Measurements from ENCODE around the gene MAMSTR.
A peak's percentile ranks its signal among the peaks of the same experiment; 100 is the strongest.
"Not testable (repeated sequence)": the region's sequence is repeated elsewhere in the genome, so short reads cannot be mapped to it uniquely, and the experiment has no call there.

The MAMSTR gene

GRCh38 chr19:48686088-48686487 is 33.4 kb downstream of the MAMSTR start:
- no peak for DNase-seq (ENCODE audit: low read depth)

GRCh38 chr19:48685583-48685982 is 33.9 kb downstream of the MAMSTR start:
- no peak for DNase-seq (ENCODE audit: low read depth)

DNA sequence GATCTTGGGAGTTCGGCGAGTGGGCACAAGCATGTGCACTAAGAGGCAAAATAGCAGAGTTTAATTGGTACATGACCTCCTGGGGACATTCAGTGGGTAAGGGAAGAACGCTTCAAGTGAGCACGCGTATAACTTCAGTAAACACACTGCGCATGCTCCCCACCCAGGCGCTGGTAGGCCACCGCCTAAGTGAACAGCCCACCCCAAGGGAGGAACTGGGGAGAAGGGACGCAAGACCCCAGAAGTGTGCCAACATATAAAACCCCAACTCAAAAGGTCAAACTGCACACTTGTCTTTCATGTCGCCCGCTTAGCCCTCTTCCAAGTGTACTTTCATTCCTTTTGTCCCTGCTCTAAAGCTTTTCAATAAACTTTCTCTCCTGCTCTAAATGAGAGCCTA is 36.2 kb downstream of the MAMSTR start:
- DNase-seq (ENCODE audit: low read depth), result peak; percentile 16

GRCh38 chr19:48681127-48681470 is 38.4 kb downstream of the MAMSTR start:
- DNase-seq (ENCODE audit: low read depth), result no peak

DNA sequence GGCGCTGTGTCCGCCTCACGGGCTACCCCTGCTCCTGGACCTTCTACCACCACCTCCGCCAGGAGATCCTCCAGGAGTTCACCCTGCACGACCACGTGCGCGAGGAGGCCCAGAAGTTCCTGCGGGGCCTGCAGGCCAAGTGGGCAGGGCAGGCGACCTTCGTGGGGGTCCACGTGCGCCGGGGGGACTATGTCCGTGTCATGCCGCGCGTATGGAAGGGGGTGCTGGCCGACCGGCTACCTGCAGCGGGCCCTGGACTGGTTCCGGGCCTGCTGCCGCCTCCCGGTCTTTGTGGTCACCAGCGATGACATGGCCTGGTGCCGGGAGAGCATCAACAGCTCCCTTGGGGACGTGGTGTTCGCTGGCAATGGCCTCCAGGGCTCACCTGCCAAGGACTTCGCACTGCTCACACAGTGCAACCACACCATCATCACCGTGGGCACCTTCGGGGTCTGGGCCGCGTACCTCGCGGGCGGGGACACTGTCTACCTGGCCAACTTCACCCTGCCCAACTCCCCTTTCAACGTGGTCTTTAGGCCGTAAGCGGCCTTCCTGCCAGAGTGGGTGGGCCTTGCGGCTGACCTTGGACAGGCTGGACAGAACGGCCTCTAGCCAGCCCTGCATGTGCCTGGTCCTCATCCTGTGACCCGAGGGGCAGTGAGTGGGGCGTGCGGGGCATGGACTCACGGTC is 38.9 kb downstream of the MAMSTR start:
- no peak for DNase-seq (ENCODE audit: low read depth)

DNA sequence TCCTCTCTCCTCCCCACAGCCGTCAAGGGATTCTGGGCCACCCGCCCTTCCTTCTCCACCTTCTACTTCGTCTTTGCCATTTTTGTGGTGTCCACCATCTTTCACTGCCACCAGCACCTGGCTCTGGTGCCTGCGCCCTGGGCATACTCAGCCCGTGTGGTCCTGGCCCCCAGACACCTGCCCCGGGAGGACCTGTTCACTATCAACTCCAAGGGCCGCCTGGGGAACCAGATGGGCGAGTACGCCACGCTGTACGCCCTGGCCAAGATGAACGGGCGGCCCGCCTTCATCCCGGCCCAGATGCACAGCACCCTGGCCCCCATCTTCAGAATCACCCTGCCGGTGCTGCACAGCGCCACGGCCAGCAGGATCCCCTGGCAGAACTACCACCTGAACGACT is 39.5 kb downstream of the MAMSTR start:
- not testable (repeated sequence) for DNase-seq (ENCODE audit: low read depth)

DNA sequence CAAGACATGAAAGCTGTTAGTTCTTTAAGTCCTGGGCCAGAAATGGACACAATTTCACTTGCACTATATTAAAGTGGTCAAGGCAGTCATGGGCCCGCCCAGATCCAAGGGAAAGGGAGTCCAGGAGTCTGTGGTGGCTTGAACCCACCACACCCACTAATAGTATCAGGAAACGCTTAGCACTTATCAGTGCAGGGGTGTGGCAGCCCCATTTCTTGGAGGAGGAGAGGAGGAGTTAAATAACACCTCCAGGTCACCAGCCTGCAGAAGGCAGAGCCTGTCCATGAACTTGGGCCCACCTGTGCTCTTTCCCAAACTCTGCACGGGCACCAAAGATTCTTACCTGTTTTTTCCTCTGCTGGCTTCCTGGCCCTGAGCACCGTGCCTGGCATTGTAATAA is 41.3 kb downstream of the MAMSTR start:
- no peak for DNase-seq (ENCODE audit: low read depth)

DNA sequence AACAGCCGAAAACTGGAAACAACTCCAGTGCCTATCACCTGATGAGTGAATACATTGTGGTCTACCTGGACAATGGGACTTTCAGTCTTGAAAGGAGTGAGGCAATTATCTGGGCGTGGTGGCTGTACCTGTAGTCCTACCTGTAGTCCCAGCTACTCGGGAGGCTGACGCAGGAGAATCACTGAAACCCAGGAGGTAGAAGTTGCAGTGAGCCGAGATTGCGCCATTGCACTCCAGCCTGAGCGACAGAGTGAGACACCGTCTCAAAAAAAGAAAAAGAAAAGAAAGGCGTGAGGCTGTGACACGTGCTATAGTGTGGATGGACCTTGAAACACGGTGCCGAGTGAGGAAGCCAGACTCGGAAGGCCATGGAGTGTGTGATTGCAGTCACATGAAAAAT is 42.6 kb downstream of the MAMSTR start:
- no peak for DNase-seq (ENCODE audit: low read depth)

DNA sequence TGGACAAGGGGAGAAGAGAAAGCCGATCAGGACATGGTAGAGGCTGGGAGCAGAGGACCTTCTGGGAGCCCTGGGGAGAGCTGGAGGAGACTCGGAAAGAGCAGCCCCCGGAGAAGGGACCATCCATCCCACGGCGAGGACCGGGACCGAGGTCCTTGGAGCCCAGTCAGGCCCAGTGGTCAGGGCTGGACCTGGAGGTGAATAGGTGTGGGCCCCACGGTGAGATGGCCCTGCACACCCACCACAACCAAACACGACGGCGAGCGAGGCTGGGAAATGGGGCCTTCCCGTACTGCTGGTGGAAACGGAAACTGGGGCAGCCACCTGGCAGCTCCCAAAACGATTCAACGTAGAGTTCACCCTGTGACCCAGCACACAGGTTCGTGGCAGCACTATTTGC is 43.0 kb downstream of the MAMSTR start:
- DNase-seq (ENCODE audit: low read depth), result no peak

GRCh38 chr19:48674921-48675824 is 44.4 kb downstream of the MAMSTR start:
- DNase-seq (ENCODE audit: low read depth), result peak; percentile 59

- DNase-seq (ENCODE audit: low read depth), result no peak
Observed at GRCh38 chr19:48674216-48674809, 45.2 kb downstream of the MAMSTR start.

DNA sequence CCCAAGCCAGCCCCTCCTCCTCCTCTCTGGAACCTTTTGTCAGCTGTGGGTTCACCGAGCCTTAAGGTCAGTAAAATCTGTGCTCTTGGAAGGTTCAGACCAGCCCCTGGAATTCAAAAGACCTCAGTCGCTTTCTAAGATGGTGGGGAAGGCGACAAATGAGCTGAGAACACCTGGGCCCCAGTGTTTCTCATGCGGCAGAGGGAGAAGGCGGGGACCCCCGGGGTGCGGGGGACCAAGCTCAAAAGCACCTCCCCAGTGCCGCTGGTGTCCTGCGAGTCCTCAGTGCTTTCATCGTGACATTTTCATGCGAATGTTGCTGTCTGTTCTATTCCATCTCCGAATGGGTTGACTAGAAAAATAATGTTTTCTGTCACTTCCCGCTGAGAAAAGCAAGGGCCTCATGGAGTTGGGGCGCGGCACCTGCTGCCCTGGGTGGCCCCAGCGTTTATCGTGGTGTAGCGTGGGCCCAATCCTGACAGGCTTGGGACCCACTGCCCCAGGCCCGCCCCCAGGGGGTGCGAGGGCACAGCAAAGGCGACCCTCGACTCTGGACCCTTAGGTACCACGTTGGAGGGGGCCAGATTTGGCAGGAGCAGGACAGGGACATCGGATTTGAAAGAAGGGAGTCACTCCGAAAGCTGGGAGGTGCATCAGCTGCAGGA is 46.0 kb downstream of the MAMSTR start:
- DNase-seq (ENCODE audit: low read depth), result no peak

- DNase-seq (ENCODE audit: low read depth), result no peak
Observed at GRCh38 chr19:48672994-48673393, 46.5 kb downstream of the MAMSTR start, which contains the start of gene NTN5. Gene NTN5, minus strand, starts transcription at chr19:48673017. Its CDS starts 2,031 bp downstream, at chr19:48670986.

GRCh38 chr19:48671446-48671995 is 48.0 kb downstream of the MAMSTR start:
- no peak for DNase-seq (ENCODE audit: low read depth)

DNA sequence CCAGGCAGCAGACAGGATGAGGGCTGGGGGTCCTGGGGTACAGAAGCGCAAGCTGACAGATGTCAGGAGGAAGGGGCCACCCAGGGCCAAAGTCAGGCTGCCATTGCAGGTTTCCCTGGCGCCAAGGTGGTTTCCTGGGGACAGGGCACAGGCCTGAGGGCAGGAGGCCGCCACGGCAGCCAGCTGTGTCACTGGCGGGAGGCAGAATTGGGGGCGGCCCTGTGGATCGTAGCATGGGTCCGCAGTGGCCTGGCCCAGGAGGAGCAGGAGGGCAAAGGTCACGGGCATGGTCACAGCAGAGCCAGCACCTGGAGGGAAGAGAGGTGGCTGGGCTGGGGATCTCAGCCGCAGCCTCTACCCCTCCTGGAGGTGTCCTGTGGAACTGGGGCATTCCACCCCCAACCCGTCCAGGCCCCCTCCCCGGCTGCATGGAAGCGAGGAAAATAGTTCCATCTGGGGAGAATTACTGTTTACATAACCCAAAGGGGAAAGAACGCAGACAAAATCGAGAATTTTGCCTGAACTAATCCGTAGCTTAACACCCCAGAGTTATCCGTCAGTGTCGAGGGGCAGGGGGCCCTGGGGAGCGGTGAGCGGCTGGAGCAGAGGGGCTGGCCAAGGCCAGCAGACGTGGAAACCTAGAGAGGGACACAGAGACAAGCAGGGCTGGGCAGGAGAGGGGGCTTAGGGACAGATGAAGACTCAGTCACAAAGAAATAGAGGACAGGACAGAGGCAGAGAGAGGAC is 48.7 kb downstream of the MAMSTR start:
- DNase-seq (ENCODE audit: low read depth), result no peak

DNA sequence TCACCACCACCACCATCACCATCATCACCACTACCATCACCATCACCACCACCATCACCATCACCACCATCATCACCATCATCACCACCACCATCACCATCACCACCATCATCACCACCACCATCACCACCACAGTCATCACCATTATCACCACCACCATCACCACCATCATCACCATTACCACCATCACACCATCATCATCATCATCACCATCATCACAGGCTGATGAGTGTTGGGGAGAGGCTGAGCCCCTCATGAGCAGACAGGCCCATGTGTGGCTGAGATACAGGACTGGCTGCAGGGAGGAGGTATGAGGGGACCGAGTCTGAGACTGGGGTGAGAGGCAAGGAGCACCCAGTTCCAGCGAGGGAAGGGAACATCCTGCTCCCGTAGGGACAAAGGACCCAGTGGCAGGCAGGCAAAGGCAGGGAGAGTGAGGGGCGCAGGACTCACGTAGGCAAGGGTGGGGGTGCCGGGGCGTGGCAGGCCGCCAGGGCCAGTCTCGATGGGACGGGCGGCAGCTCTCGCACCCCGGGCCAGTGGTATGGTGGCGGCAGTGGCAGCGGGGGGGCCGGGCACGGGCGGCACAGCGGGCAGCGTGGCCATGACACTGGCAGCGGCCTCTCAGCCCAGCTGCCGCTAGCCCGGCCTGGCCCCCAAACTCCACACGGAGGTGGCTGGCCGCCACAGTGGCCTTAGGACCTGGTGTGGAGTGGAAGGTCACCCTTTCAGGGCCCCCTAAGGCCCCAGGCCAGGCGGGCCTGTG is 49.4 kb downstream of the MAMSTR start:
- no peak for DNase-seq (ENCODE audit: low read depth)

DNA sequence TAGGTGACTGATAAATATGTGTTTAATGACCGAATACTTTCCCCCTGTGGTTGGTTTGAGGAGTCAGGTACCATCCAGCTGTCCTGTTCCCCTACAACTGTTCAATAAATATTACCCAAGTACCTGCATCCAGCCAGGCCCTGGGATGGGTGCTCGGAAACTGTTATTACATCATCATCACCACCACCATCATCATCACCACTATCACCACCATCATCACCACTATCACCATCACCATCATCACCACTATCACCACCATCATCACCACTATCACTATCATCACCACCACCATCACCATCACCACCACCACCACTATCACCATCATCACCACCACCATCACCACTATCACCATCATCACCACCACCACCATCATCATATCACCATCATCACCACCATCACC is 50.8 kb downstream of the MAMSTR start:
- no peak for DNase-seq (ENCODE audit: low read depth)

DNA sequence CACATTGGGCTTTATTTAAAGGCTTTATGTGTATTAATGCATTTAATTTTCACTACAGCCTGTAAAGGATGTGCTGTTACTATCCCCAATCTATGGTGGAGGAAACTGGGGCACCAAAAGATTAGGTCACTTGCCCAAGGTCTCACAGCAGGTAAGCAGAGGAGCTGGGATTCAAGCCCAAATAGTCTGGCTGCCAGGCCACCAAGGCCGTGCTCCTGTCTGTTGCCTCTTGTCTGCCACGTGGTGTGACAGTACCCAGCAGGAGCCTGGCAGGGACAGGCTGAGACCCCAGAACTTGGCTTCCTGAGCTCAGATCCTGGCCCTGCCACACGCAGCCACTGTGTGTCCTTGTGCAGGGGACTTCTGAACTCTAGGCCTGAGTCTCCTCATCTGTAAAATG is 51.2 kb downstream of the MAMSTR start:
- no peak for DNase-seq (ENCODE audit: low read depth)

DNA sequence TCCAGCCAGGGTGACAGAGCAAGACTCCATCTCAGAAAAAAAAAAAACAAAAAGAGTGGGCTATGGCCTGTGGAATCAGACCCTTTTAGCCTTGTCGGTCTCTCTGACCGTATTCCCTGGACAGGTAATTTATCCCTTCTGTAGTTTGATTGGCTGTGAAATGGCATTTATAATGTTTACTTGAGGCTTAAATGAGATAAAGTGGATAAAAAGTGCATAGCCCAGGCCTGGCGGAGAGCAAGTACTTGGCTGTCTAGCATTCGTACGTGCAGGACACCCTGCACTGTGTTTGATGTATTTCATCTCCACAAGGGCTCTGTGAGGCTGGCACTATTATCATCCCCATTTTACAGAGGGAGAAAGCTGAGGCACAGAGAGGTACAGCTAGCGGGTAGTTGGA is 53.7 kb downstream of the MAMSTR start:
- no peak for DNase-seq (ENCODE audit: low read depth)

- no peak for DNase-seq (ENCODE audit: low read depth)
Observed at GRCh38 chr19:48664476-48664875, 55.0 kb downstream of the MAMSTR start.

DNA sequence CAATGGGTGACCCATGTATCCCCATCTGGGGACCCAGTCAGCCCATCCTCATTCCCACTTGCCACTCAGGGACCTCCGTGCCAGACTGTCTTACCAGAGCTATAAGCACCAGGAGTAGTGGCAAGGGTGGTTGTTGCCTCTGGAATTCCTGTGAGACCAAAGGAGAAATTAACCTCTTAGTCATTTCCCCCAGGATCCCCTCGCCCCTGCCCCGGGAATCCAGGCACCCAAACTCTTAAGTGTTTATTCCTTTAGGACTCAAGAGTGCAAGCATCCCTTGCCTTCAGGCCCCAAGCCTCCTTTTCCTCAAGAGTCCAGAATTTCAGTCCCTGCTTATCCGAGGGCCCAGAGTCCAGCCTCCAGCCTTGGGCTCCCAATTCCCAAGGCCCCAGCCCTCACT is 55.9 kb downstream of the MAMSTR start:
- DNase-seq (ENCODE audit: low read depth), result no peak

Data from activated gamma-delta T cell treated with anti-CD3 and anti-CD28 coated beads, Interleukin-2, amount 50 U/mL, for 16 hours (primary cell).